Measurements from ENCODE around the gene FAAP20. TPM values are rescaled to one million over a fixed set of nuclear protein-coding genes. Genes with fewer than 3 reads are reported as not detected.
A peak's percentile ranks its signal among the peaks of the same experiment; 100 is the strongest.
"Not testable (repeated sequence)": the region's sequence is repeated elsewhere in the genome, so short reads cannot be mapped to it uniquely, and the experiment has no call there.

Gene FAAP20
- total RNA-seq, 2 experiments from 2014 or later = 59.0 to 61.0 TPM

- ATAC-seq (ENCODE audit: low read depth) = no peak
- peaks cover 6% of the 10 kb centered on the region for H3K9me3 Mint-ChIP-seq
- no peak for DNase-seq
- H3K36me3 Mint-ChIP-seq = peaks cover 10% of the 10 kb centered on the region
- H3K27me3 Mint-ChIP-seq = no peaks in the 10 kb centered on the region
- H3K27ac Mint-ChIP-seq = no peak overlapping the region
- H3K4me3 Mint-ChIP-seq = no peak overlapping the region
- POLR2A ChIA-PET = interaction anchor here (0.7 kb wide), 1 partner anchor 30 kb away, joined by 4 read pairs; no protein-coding TSS in a partner anchor
- H3K4me1 Mint-ChIP-seq = peaks cover 10% of the 10 kb centered on the region
Measured at GRCh38 chr1:2156866-2157265, 37.7 kb downstream of the FAAP20 start.

- ATAC-seq (ENCODE audit: low read depth) = no peak
- peaks cover 14% of the 10 kb centered on the region for H3K4me1 Mint-ChIP-seq
- H3K27me3 Mint-ChIP-seq = no peaks in the 10 kb centered on the region
- no peak for DNase-seq
- H3K4me3 Mint-ChIP-seq = no peak overlapping the region
- POLR2A ChIA-PET = no interaction called here
- no peak overlapping the region for H3K27ac Mint-ChIP-seq
- H3K9me3 Mint-ChIP-seq = peaks cover 6% of the 10 kb centered on the region
- peaks cover 10% of the 10 kb centered on the region for H3K36me3 Mint-ChIP-seq
Measured at GRCh38 chr1:2155788-2156187, 38.8 kb downstream of the FAAP20 start.

GRCh38 chr1:2155147-2155598 is 39.4 kb downstream of the FAAP20 start:
- DNase-seq (no peak), ATAC-seq (ENCODE audit: low read depth) (no peak)
- Mint-ChIP-seq H3K9me3 (peaks cover 6% of the 10 kb centered on the region), H3K4me3 (no peak overlapping the region), H3K27ac (peak overlapping the region; percentile 13), H3K4me1 (peaks cover 16% of the 10 kb centered on the region), H3K36me3 (peaks cover 10% of the 10 kb centered on the region), H3K27me3 (no peaks in the 10 kb centered on the region)
- POLR2A ChIA-PET = no interaction called here

- Mint-ChIP-seq H3K27ac (no peak overlapping the region), H3K9me3 (peaks cover 6% of the 10 kb centered on the region), H3K27me3 (no peaks in the 10 kb centered on the region), H3K36me3 (peaks cover 10% of the 10 kb centered on the region), H3K4me3 (no peak overlapping the region), H3K4me1 (peaks cover 18% of the 10 kb centered on the region)
- POLR2A ChIA-PET = no interaction called here
- ATAC-seq (ENCODE audit: low read depth) = no peak
- no peak for DNase-seq
Measured at GRCh38 chr1:2154022-2154421, 40.5 kb downstream of the FAAP20 start.

- POLR2A ChIA-PET = no interaction called here
- ATAC-seq (ENCODE audit: low read depth) (no peak), DNase-seq (no peak)
- H3K4me1 Mint-ChIP-seq = peaks cover 18% of the 10 kb centered on the region
- H3K9me3 Mint-ChIP-seq = peaks cover 6% of the 10 kb centered on the region
- peak overlapping the region; percentile 58 for H3K27ac Mint-ChIP-seq
- H3K27me3 Mint-ChIP-seq = no peaks in the 10 kb centered on the region
- peaks cover 10% of the 10 kb centered on the region for H3K36me3 Mint-ChIP-seq
- no peak overlapping the region for H3K4me3 Mint-ChIP-seq
Measured at GRCh38 chr1:2152954-2153353, 41.6 kb downstream of the FAAP20 start.

GRCh38 chr1:2151911-2152310 is 42.7 kb downstream of the FAAP20 start:
- Mint-ChIP-seq H3K27me3 (no peaks in the 10 kb centered on the region), H3K9me3 (peaks cover 6% of the 10 kb centered on the region), H3K4me3 (no peak overlapping the region), H3K4me1 (peaks cover 18% of the 10 kb centered on the region), H3K36me3 (peaks cover 10% of the 10 kb centered on the region), H3K27ac (no peak overlapping the region)
- no peak for ATAC-seq (ENCODE audit: low read depth)
- DNase-seq = no peak
- POLR2A ChIA-PET = no interaction called here

GRCh38 chr1:2151252-2151651 is 43.3 kb downstream of the FAAP20 start:
- peaks cover 18% of the 10 kb centered on the region for H3K4me1 Mint-ChIP-seq
- peak overlapping the region; percentile 66 for H3K27ac Mint-ChIP-seq
- DNase-seq (peak; percentile 31), ATAC-seq (ENCODE audit: low read depth) (no peak)
- peaks cover 6% of the 10 kb centered on the region for H3K9me3 Mint-ChIP-seq
- POLR2A ChIA-PET = interaction anchor here (1.0 kb wide), 1 partner anchor 38 kb away, joined by 3 read pairs; no protein-coding TSS in a partner anchor
- peak overlapping the region; percentile 20 for H3K4me3 Mint-ChIP-seq
- H3K27me3 Mint-ChIP-seq = no peaks in the 10 kb centered on the region
- peaks cover 10% of the 10 kb centered on the region for H3K36me3 Mint-ChIP-seq

- no peak for DNase-seq
- peaks cover 10% of the 10 kb centered on the region for H3K36me3 Mint-ChIP-seq
- peaks cover 6% of the 10 kb centered on the region for H3K9me3 Mint-ChIP-seq
- H3K27me3 Mint-ChIP-seq = no peaks in the 10 kb centered on the region
- ATAC-seq (ENCODE audit: low read depth) = no peak
- H3K4me3 Mint-ChIP-seq = no peak overlapping the region
- POLR2A ChIA-PET = interaction anchor here (1.0 kb wide), 1 partner anchor 38 kb away, joined by 3 read pairs; no protein-coding TSS in a partner anchor
- peaks cover 20% of the 10 kb centered on the region for H3K4me1 Mint-ChIP-seq
- H3K27ac Mint-ChIP-seq = peak overlapping the region; percentile 67
Measured at GRCh38 chr1:2150801-2151200, 43.8 kb downstream of the FAAP20 start.

- H3K27me3 Mint-ChIP-seq = no peaks in the 10 kb centered on the region
- H3K9me3 Mint-ChIP-seq = no peaks in the 10 kb centered on the region
- H3K36me3 Mint-ChIP-seq = no peaks in the 10 kb centered on the region
- peak; percentile 55 for DNase-seq
- peaks cover 16% of the 10 kb centered on the region for H3K4me1 Mint-ChIP-seq
- no peak overlapping the region for H3K27ac Mint-ChIP-seq
- no peak overlapping the region for H3K4me3 Mint-ChIP-seq
- POLR2A ChIA-PET = interaction anchor here (0.6 to 1.5 kb wide), 4 partner anchors 9 to 240 kb away, joined by 3 to 7 read pairs (median 5); no protein-coding TSS in a partner anchor
- peak; percentile 76 for ATAC-seq (ENCODE audit: low read depth)
Measured at GRCh38 chr1:2148691-2149090, 45.9 kb downstream of the FAAP20 start.

- DNase-seq, POLR2A ChIA-PET: not testable (repeated sequence)
- H3K4me1 Mint-ChIP-seq = peaks cover 13% of the 10 kb centered on the region
Measured at GRCh38 chr1:2147869-2148268, 46.7 kb downstream of the FAAP20 start.

GRCh38 chr1:2146836-2147517 is 47.6 kb downstream of the FAAP20 start:
- Mint-ChIP-seq H3K4me1 (peaks cover 10% of the 10 kb centered on the region), H3K27ac (no peak overlapping the region), H3K36me3 (no peaks in the 10 kb centered on the region), H3K9me3 (no peaks in the 10 kb centered on the region), H3K27me3 (no peaks in the 10 kb centered on the region), H3K4me3 (no peak overlapping the region)
- POLR2A ChIA-PET = no interaction called here
- DNase-seq = peak; percentile 29
- ATAC-seq (ENCODE audit: low read depth) = no peak

More at GRCh38 chr1:2147869-2148268, 46.7 kb downstream of the FAAP20 start:
- not testable (repeated sequence) for H3K9me3 Mint-ChIP-seq; H3K27ac Mint-ChIP-seq; ATAC-seq (ENCODE audit: low read depth); H3K36me3 Mint-ChIP-seq; H3K27me3 Mint-ChIP-seq; H3K4me3 Mint-ChIP-seq

- H3K4me3 Mint-ChIP-seq = no peak overlapping the region
- peak; percentile 49 for DNase-seq
- H3K4me1 Mint-ChIP-seq = peaks cover 10% of the 10 kb centered on the region
- no peaks in the 10 kb centered on the region for H3K27me3 Mint-ChIP-seq
- H3K36me3 Mint-ChIP-seq = no peaks in the 10 kb centered on the region
- H3K9me3 Mint-ChIP-seq = no peaks in the 10 kb centered on the region
- ATAC-seq (ENCODE audit: low read depth) = peak; percentile 36
- no peak overlapping the region for H3K27ac Mint-ChIP-seq
- POLR2A ChIA-PET = interaction anchor here (0.5 kb wide), 1 partner anchor 83 kb away, joined by 4 read pairs; no protein-coding TSS in a partner anchor
Measured at GRCh38 chr1:2145946-2146835, 48.4 kb downstream of the FAAP20 start.

GRCh38 chr1:2144501-2145090 is 50.0 kb downstream of the FAAP20 start:
- no peak overlapping the region for H3K27ac Mint-ChIP-seq
- H3K36me3 Mint-ChIP-seq = no peaks in the 10 kb centered on the region
- POLR2A ChIA-PET = no interaction called here
- peaks cover 10% of the 10 kb centered on the region for H3K4me1 Mint-ChIP-seq
- no peaks in the 10 kb centered on the region for H3K27me3 Mint-ChIP-seq
- no peaks in the 10 kb centered on the region for H3K9me3 Mint-ChIP-seq
- DNase-seq (no peak), ATAC-seq (ENCODE audit: low read depth) (no peak)
- H3K4me3 Mint-ChIP-seq = no peak overlapping the region

Measured in activated naive CD8-positive, alpha-beta T cell treated with anti-CD3 and anti-CD28 coated beads, Interleukin-2, amount 10 ng/mL, durations not matched to agents 7 days and 5 days (primary cell).